ENCODE data around the gene P2RY13. TPM values are rescaled to one million over a fixed set of nuclear protein-coding genes. Genes with fewer than 3 reads are reported as not detected.

Gene P2RY13
- total RNA-seq, 3 donors from 2014 or later: 0.29 to 1.9 (median 1.5) TPM

DNA sequence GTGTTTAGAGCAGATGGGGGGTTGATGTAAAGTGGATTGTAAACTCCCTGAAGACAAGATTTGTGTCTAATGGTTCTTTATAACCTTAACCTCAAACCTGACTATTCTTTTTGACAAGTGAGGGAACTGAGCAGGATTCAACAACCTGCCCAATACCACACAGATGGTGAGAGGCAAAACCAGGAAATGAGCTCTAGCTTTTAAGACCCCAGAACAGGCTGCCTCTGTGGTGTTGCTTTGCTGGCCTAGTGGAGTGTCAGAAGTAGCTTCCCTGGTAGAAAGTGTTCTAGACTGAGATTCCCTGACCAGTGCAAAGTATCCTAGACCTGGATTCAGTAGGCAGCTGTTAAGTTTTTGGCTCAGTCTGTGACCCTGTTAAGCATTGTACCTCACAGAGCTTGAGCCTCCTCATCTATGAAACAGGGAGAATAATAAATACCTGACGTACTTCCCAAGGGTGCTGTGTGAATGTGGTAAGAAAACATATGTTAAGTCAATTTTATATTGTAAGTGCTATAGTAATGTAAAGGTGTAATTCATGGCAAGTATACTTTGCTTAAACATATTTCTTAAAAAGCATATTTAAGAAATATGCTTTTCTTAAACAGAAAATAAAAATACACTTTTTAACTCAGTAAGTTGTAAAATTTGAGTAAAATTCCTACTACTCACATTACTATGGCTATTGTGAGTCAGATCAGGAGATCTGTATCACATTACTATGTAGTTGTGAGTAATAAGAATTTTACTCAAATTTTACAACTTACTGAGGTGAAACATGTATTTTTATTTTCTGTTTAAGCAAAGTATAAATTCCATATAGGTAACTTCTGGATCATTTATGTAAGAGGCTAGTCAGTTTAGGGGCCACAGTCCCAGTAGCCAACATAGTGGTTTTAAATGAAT lies 21.5 kb downstream of the P2RY13 start:
- TF ChIP-seq, protein P1, sequence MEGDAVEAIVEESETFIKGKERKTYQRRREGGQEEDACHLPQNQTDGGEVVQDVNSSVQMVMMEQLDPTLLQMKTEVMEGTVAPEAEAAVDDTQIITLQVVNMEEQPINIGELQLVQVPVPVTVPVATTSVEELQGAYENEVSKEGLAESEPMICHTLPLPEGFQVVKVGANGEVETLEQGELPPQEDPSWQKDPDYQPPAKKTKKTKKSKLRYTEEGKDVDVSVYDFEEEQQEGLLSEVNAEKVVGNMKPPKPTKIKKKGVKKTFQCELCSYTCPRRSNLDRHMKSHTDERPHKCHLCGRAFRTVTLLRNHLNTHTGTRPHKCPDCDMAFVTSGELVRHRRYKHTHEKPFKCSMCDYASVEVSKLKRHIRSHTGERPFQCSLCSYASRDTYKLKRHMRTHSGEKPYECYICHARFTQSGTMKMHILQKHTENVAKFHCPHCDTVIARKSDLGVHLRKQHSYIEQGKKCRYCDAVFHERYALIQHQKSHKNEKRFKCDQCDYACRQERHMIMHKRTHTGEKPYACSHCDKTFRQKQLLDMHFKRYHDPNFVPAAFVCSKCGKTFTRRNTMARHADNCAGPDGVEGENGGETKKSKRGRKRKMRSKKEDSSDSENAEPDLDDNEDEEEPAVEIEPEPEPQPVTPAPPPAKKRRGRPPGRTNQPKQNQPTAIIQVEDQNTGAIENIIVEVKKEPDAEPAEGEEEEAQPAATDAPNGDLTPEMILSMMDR (IDR thresholded peaks at IDR 0.05): no peak
- H3K9me3 ChIP-seq: no peaks in the 10 kb centered on the region
- H3K36me3 ChIP-seq (ENCODE audit: low read depth): no peaks in the 10 kb centered on the region
- no peak overlapping the region for H3K4me3 ChIP-seq
- intact Hi-C loops (cut with DNase I, micrococcal nuclease): no loop called here
- no peaks in the 10 kb centered on the region for H3K4me1 ChIP-seq (ENCODE audit: low read depth)
- ATAC-seq (no peak), DNase-seq (no peak)

DNA sequence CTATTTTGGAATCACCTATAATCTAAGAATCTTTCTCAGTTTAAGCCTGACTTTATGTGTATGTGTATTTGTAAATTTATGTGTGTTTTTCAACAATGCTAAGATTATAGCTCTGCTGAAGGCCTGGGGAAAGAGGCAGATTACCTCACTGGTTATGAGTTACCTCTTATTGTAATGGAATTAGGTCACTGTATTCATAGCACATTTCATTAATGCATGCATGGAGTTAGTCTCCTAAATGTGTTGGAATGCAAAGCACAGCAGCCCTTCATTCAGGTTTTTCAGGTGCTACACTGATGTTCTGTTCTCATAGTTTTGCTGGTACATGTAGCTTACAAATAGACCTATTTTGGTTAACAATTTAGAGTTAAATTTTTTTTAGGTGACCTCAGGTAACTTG lies 22.2 kb downstream of the P2RY13 start:
- no peaks in the 10 kb centered on the region for H3K9me3 ChIP-seq
- intact Hi-C loops (cut with DNase I, micrococcal nuclease): no loop called here
- no peak overlapping the region for H3K4me3 ChIP-seq
- TF ChIP-seq, protein P1 (IDR thresholded peaks at IDR 0.05): no peak
- DNase-seq (no peak), ATAC-seq (no peak)
- H3K36me3 ChIP-seq (ENCODE audit: low read depth): no peaks in the 10 kb centered on the region
- no peaks in the 10 kb centered on the region for H3K4me1 ChIP-seq (ENCODE audit: low read depth)

DNA sequence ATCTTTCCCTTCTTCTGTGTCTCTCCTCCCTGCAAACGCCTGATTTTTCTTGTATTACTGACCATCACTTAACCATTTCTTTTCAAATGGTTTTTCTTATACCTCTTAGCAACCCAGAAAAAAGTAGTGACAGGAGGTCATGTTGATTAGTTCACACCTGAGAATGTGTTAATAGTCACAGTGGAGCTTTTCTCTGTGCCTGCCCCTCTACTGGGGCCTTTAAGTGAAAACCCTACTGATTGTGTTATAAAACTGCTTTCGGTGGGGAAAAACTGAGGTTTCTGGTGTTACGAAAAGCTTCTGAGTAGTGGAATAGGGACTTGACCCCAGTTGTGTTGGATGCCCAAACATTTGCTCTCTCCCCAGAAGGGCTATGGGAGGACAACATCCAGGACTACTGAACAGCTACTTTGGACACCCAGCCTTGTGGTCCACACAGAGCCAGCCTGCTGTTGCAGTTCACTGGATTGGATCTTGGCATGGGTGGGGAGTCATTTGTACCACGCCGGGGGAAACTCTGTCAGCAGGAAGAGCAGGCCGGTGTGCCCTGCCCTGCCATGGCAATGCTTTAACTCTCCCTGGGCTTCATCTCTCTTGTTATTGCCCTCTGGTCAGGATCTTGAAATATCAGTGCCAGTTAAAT lies 23.1 kb downstream of the P2RY13 start:
- ATAC-seq: no peak

DNA sequence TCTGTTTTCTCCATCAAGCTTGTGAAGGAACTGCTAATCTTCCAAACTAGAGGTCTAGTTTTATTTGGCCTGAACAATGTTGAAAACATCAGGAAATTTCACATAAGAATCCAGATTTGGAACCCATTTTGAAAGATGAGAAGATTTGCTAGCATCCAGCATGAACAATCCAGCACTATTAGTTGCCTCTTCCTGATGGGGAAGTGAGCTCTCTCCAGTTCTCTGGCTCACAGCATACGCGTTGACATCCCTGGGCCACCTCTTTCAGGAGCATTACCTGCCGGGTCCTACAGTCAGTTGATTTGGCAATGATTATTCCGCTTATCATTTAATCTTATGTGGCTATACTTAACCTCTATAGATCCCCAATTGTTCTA lies 23.6 kb downstream of the P2RY13 start:
- no peak for ATAC-seq
- intact Hi-C loops (cut with DNase I, micrococcal nuclease): no loop called here

More for the DNA sequence above, 23.1 kb downstream of the P2RY13 start:
- no peaks in the 10 kb centered on the region for H3K36me3 ChIP-seq (ENCODE audit: low read depth)
- intact Hi-C loops (cut with DNase I, micrococcal nuclease): no loop called here
- no peaks in the 10 kb centered on the region for H3K4me1 ChIP-seq (ENCODE audit: low read depth)
- TF ChIP-seq, protein P1 (IDR thresholded peaks at IDR 0.05): no peak
- H3K9me3 ChIP-seq: no peaks in the 10 kb centered on the region
- DNase-seq: no peak
- no peak overlapping the region for H3K4me3 ChIP-seq

DNA sequence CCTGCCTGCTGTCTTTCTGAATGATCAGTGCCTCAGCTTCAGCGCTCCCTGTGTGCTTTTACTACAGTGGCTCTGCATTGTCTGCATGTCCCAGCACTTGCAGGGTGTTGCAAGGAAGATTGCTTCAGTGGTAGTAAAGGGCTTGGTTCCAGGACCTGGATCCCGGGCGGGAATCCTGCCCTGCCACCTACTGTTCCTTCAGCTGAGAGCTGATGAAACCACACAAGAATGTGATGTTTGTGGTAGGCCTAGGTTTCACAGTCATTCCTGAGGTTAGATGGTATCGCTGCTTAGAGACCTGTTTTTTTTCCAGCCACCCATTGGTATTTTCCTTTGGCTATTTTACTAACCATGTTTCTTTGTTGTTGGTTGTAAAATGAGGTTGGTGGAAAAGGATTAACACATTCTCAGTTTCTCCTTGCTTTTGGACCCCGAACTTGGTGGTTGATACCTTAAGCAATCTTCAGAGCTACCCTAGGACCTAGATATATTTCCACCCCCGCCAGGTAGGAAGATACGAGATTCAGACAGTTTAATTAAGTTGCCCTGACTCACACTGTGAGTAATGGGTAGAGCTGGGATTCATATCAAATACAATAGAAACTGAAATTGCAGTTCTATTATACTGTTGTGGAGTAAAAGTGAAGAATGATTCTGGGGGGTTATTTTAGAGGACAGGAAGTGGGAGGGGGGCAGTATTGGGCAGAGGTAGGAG lies 24.1 kb downstream of the P2RY13 start:
- no peaks in the 10 kb centered on the region for H3K36me3 ChIP-seq (ENCODE audit: low read depth)
- no peaks in the 10 kb centered on the region for H3K4me1 ChIP-seq (ENCODE audit: low read depth)
- intact Hi-C loops (cut with DNase I, micrococcal nuclease): no loop called here
- TF ChIP-seq, protein P1 (IDR thresholded peaks at IDR 0.05): no peak
- H3K4me3 ChIP-seq: no peak overlapping the region
- DNase-seq: peak in 2 of 3 donors; percentile 29 to 39
- ATAC-seq: peak; percentile 71
- H3K9me3 ChIP-seq: no peaks in the 10 kb centered on the region

More for the DNA sequence above, 23.6 kb downstream of the P2RY13 start:
- H3K9me3 ChIP-seq: no peaks in the 10 kb centered on the region
- no peak overlapping the region for H3K4me3 ChIP-seq
- TF ChIP-seq, protein P1 (IDR thresholded peaks at IDR 0.05): no peak
- no peak for DNase-seq
- H3K4me1 ChIP-seq (ENCODE audit: low read depth): no peaks in the 10 kb centered on the region
- H3K36me3 ChIP-seq (ENCODE audit: low read depth): no peaks in the 10 kb centered on the region

Data from mucosa of descending colon (tissue), 3 donors.